B cell (primary cell): ENCODE results near the gene RNU4-1. TPM values are rescaled to one million over a fixed set of nuclear protein-coding genes. Genes with fewer than 3 reads are reported as not detected.

Experiments used
- ATAC-seq: fragments of 200-7000 bp; cut with Tn5 transposase; one replicate; pipeline ENCODE4 v1.10.0; 2021; ENCODE audit warnings: low read depth, mild to moderate bottlenecking, moderate number of reproducible peaks, moderate library complexity
- CTCF ChIA-PET: fragments of 350-600 bp; sonication (Branson Sonifier 250); formaldehyde crosslinking; loops from one replicate; lab custom pipeline; 2021; ENCODE audit warnings: antibody characterized with exemption, inconsistent platforms; lab: Charles Lee
- POLR2A ChIA-PET: fragments of 350-600 bp; sonication (Branson Sonifier 250); formaldehyde crosslinking; loops from one replicate; lab custom pipeline; 2021; ENCODE audit warnings: antibody characterized with exemption; lab: Charles Lee
- DNase-seq: peaks from one replicate; pipeline ENCODE4 v3.0.0; 2013
- H2AFZ ChIP-seq: 2 replicates; pipeline ENCODE4 v1.6.1; 2012; ENCODE audit warnings: mild to moderate bottlenecking, low read depth, low read length; ENCODE audit not compliant: insufficient read depth, poor library complexity, severe bottlenecking
- H3K27ac ChIP-seq, 2 donors: 1 replicate in 1 of 2; 2 replicates in 1 of 2; pipeline ENCODE4 v1.5.1; 2012 to 2013; ENCODE audit warnings: low read length in 2 of 2, mild to moderate bottlenecking in 2 of 2, moderate library complexity in 1 of 2
- H3K27me3 ChIP-seq, 4 experiments: fragments of 200-600 bp in 1 of 4; sonication (generic) in 1 of 4; replicated peaks in 1 of 4; 1 replicate in 2 of 4; 2 replicates in 2 of 4; pipeline versions ENCODE4 v1.6.1 to v1.7.0; 2013 to 2016; ENCODE audit warnings: low read length in 3 of 4, mild to moderate bottlenecking in 2 of 4, mixed read lengths in 1 of 4, moderate library complexity in 1 of 4; ENCODE audit not compliant: insufficient read depth in 4 of 4, control insufficient read depth in 3 of 4; ENCODE audit errors: control extremely low read depth in 1 of 4
- H3K36me3 ChIP-seq, 2 experiments: replicated peaks in 1 of 2; 1 replicate in 1 of 2; 2 replicates in 1 of 2; pipeline versions ENCODE4 v1.6.1 to v1.7.1; 2013; ENCODE audit warnings: low read length in 1 of 2; ENCODE audit not compliant: insufficient read depth in 2 of 2, control insufficient read depth in 1 of 2; ENCODE audit errors: control extremely low read depth in 1 of 2, extremely low read depth in 1 of 2
- H3K4me1 ChIP-seq, 2 donors: fragments of 200-600 bp in 1 of 2; sonication (generic) in 1 of 2; 1 replicate in 1 of 2; 2 replicates in 1 of 2; pipeline versions ENCODE4 v1.5.1 to v1.6.1; 2013 to 2017; ENCODE audit warnings: low read length in 2 of 2; ENCODE audit not compliant: control insufficient read depth in 2 of 2, insufficient read depth in 2 of 2
- H3K4me2 ChIP-seq: replicated peaks from 2 replicates; pipeline ENCODE3; 2012; ENCODE audit warnings: mild to moderate bottlenecking, low read depth, low read length; ENCODE audit not compliant: poor library complexity, severe bottlenecking
- H3K4me3 ChIP-seq, 5 experiments: fragments of 200-600 bp in 1 of 5; sonication (generic) in 1 of 5; 1 replicate in 3 of 5; 2 replicates in 2 of 5; pipeline versions ENCODE4 v1.5.1 to v1.7.0; 2011 to 2016; ENCODE audit warnings: low read length in 4 of 5, mild to moderate bottlenecking in 4 of 5, low read depth in 2 of 5, control low read depth in 1 of 5, moderate library complexity in 1 of 5; ENCODE audit not compliant: insufficient read depth in 1 of 5; ENCODE audit errors: control extremely low read depth in 1 of 5, extremely low read depth in 1 of 5
- H3K79me2 ChIP-seq: fragments of 200-600 bp; sonication (generic); one replicate; pipeline ENCODE4 v1.6.0; 2016; ENCODE audit warnings: low read length; ENCODE audit not compliant: control insufficient read depth, insufficient read depth
- H3K9ac ChIP-seq: fragments of 200-600 bp; sonication (generic); 2 replicates; pipeline ENCODE4 v1.6.1; 2017; ENCODE audit warnings: mild to moderate bottlenecking, low read length, moderate library complexity
- H3K9me3 ChIP-seq, 3 donors: one replicate each; pipeline versions ENCODE4 v1.6.1 to v1.7.1; 2013; ENCODE audit warnings: low read length in 2 of 3; ENCODE audit not compliant: control insufficient read depth in 2 of 3, insufficient read depth in 1 of 3; ENCODE audit errors: control extremely low read depth in 1 of 3
- H4K20me1 ChIP-seq: 2 replicates; pipeline ENCODE4 v1.6.0; 2012; ENCODE audit warnings: mild to moderate bottlenecking, low read length; ENCODE audit not compliant: insufficient read depth, control insufficient read depth, poor library complexity, severe bottlenecking
- H3K27ac Mint-ChIP-seq: one replicate; pipeline ENCODE4 v1.8.0; 2021; ENCODE audit warnings: mixed read lengths
- H3K27me3 Mint-ChIP-seq: one replicate; pipeline ENCODE4 v1.8.0; 2021; ENCODE audit warnings: mixed read lengths
- H3K4me1 Mint-ChIP-seq: one replicate; pipeline ENCODE4 v1.8.0; 2021; ENCODE audit warnings: mixed read lengths
- H3K4me3 Mint-ChIP-seq: one replicate; pipeline ENCODE4 v1.8.0; 2021; ENCODE audit warnings: mixed read lengths
- H3K9me3 Mint-ChIP-seq: one replicate; pipeline ENCODE4 v1.8.0; 2022; ENCODE audit warnings: mixed read lengths; ENCODE audit not compliant: insufficient read depth
- CTCF ChIP-seq: fragments of 200-600 bp; IDR thresholded peaks from one replicate; pipeline ENCODE4 v1.8.0; 2022; ENCODE audit warnings: antibody characterized with exemption, mild to moderate bottlenecking
- EZH2 ChIP-seq: IDR thresholded peaks from 2 replicates; pipeline ENCODE4 v1.6.1; 2012; ENCODE audit warnings: borderline replicate concordance, low read depth, mild to moderate bottlenecking, moderate library complexity, low read length; ENCODE audit not compliant: insufficient read depth, poor library complexity, severe bottlenecking
- WGBS: methylation state at CpG from one replicate; pipeline ENCODE4 v1.1.5; 2013; ENCODE audit warnings: missing lambda C conversion rate; ENCODE audit not compliant: insufficient coverage; 5-methylcytosine and 5-hydroxymethylcytosine counted together
- intact Hi-C: fragments of 100-400 bp; cut with micrococcal nuclease; formaldehyde crosslinking; loops from one replicate; pipeline ENCODE4 v1.10.0; 2022
- polyA plus RNA-seq: library from polyadenylated mRNA; depleted of rRNA; stranded (reverse); fragments of >200 nt; gene quantifications from 2 replicates; pipeline ENCODE4 v1.2.3, GENCODE V29; 2012
- total RNA-seq, 2 donors: library from RNA; stranded (reverse); fragments of 120-200 nt in 1 of 2; gene quantifications; 1 replicate in 1 of 2; 2 replicates in 1 of 2; pipeline versions ENCODE4 v1.2.3 to v1.2.4, GENCODE V29; 2013 to 2022

The RNU4-1 gene
- total and polyA plus RNA-seq, 2 donors (not counting 1 experiment from before 2014, with no cell fraction given): 3,269 TPM; not detected in 1

- intact Hi-C loops: no loop called here
- Mint-ChIP-seq H3K4me1 (no peaks in the 10 kb centered on the region), H3K27ac (no peak overlapping the region), H3K9me3 (peaks cover 12% of the 10 kb centered on the region), H3K27me3 (peaks cover 12% of the 10 kb centered on the region), H3K4me3 (no peak overlapping the region)
- Histone ChIP-seq H3K4me1 (no peaks in the 10 kb centered on the region), H3K79me2 (no peaks in the 10 kb centered on the region), H3K4me3 (no peak overlapping the region), H2AFZ (no peak overlapping the region), H3K9me3 (peaks cover 2 to 13% (median 10%) of the 10 kb centered on the region in 3 donors), H3K4me2 (no peak overlapping the region), H4K20me1 (no peaks in the 10 kb centered on the region), H3K27me3 (peaks cover 0 to 17% (median 0%) of the 10 kb centered on the region in 4 experiments), H3K9ac (no peak overlapping the region), H3K27ac (no peak overlapping the region), H3K36me3 (no peaks in the 10 kb centered on the region)
- TF ChIP-seq CTCF (no peak), EZH2 (no peak)
- ChIA-PET POLR2A (no interaction called here), CTCF (no interaction called here)
- 86% methylated on average over 23 of the region's 30 CpGs for WGBS
- ATAC-seq: no peak
- no peak for DNase-seq
These were observed 49.4 kb upstream of the RNU4-1 start for GRCh38 chr12:120342175-120343038.

GRCh38 chr12:120339256-120339655 lies 46.2 kb upstream of the RNU4-1 start:
- Histone ChIP-seq H3K4me2 (no peak overlapping the region), H3K79me2 (no peaks in the 10 kb centered on the region), H3K4me1 (no peaks in the 10 kb centered on the region), H3K9me3 (peaks cover 3 to 28% (median 26%) of the 10 kb centered on the region in 3 donors), H3K4me3 (no peak overlapping the region), H4K20me1 (no peaks in the 10 kb centered on the region), H3K9ac (no peak overlapping the region), H3K27ac (no peak overlapping the region), H3K27me3 (peaks cover 0 to 14% (median 0%) of the 10 kb centered on the region in 4 experiments), H3K36me3 (no peaks in the 10 kb centered on the region), H2AFZ (no peak overlapping the region)
- Mint-ChIP-seq H3K4me3 (no peak overlapping the region), H3K27ac (no peak overlapping the region), H3K27me3 (peaks cover 10% of the 10 kb centered on the region), H3K9me3 (peaks cover 16% of the 10 kb centered on the region), H3K4me1 (peaks cover 2% of the 10 kb centered on the region)
- TF ChIP-seq EZH2 (no peak), CTCF (no peak)
- no peak for DNase-seq
- ChIA-PET CTCF (no interaction called here), POLR2A (interaction anchor here (0.6 kb wide), 2 partner anchors 7 to 85 kb away, joined by 3 read pairs; no protein-coding TSS in a partner anchor)
- intact Hi-C loops: no loop called here
- WGBS: 90% methylated on average over 2 of the region's 4 CpGs
- ATAC-seq: no peak
